HepG2 (cell line): Measurements from ENCODE around the gene C6orf132. TPM values are rescaled to one million over a fixed set of nuclear protein-coding genes. Genes with fewer than 3 reads are reported as not detected.

Experiments
- CBX2 ChIP-seq, 2 experiments: fragments of 200-600 bp in 1 of 2; sonication (generic); formaldehyde crosslinking in 1 of 2; IDR thresholded peaks; 2 replicates each; pipeline versions ENCODE4 v1.7.0 to v1.8.1; 2018 to 2022; ENCODE audit warnings: low read depth in 2 of 2, low read length in 1 of 2, mild to moderate bottlenecking in 1 of 2, missing genetic modification reagents in 1 of 2
- ETV5 ChIP-seq: IDR thresholded peaks from 2 replicates; pipeline ENCODE4 v1.6.1; 2018; ENCODE audit warnings: missing biosample characterization, missing genetic modification reagents, inconsistent platforms, borderline replicate concordance
- PPARG ChIP-seq: conservative IDR thresholded peaks from 2 replicates; pipeline ENCODE4 v1.6.1; 2016; ENCODE audit warnings: missing biosample characterization, missing genetic modification reagents
- RXRA ChIP-seq: sonication (generic); formaldehyde crosslinking; IDR thresholded peaks from 2 replicates; pipeline ENCODE4 v1.5.1; 2020; ENCODE audit warnings: missing genetic modification reagents
- SRSF9 ChIP-seq: fragments of 200-400 bp; formaldehyde crosslinking; IDR thresholded peaks from 2 replicates; pipeline ENCODE4 v1.6.1; 2018; ENCODE audit warnings: borderline replicate concordance, mild to moderate bottlenecking, low read depth, low read length; ENCODE audit not compliant: insufficient read depth, poor library complexity, severe bottlenecking
- THYN1 ChIP-seq: sonication (generic); formaldehyde crosslinking; IDR thresholded peaks from 2 replicates; pipeline ENCODE4 v1.8.1; 2023; ENCODE audit warnings: low read depth, mild to moderate bottlenecking, moderate library complexity, missing genetic modification reagents, borderline replicate concordance
- ZBTB21 ChIP-seq: sonication (generic); formaldehyde crosslinking; IDR thresholded peaks from 2 replicates; pipeline ENCODE4 v1.4.0; 2020; ENCODE audit warnings: missing genetic modification reagents
- ZFP36L1 ChIP-seq: sonication (generic); formaldehyde crosslinking; IDR thresholded peaks from 2 replicates; pipeline ENCODE4 v1.8.0; 2022; ENCODE audit warnings: mild to moderate bottlenecking, missing genetic modification reagents, moderate library complexity
- ZMAT3 ChIP-seq: sonication (generic); formaldehyde crosslinking; conservative IDR thresholded peaks from 2 replicates; pipeline ENCODE4 v1.7.0; 2021; ENCODE audit warnings: missing genetic modification reagents
- ZNF18 ChIP-seq: sonication (generic); formaldehyde crosslinking; IDR thresholded peaks from 2 replicates; pipeline ENCODE4 v1.8.0; 2022; ENCODE audit warnings: mild to moderate bottlenecking, missing genetic modification reagents; ENCODE audit not compliant: insufficient replicate concordance
- ZNF260 ChIP-seq: sonication (generic); formaldehyde crosslinking; IDR thresholded peaks from 2 replicates; pipeline ENCODE4 v1.4.0; 2020; ENCODE audit warnings: missing genetic modification reagents, low read depth, mild to moderate bottlenecking, borderline replicate concordance
- ZNF296 ChIP-seq: sonication (generic); formaldehyde crosslinking; conservative IDR thresholded peaks from 2 replicates; pipeline ENCODE4 v1.5.0; 2020; ENCODE audit warnings: mild to moderate bottlenecking, missing genetic modification reagents
- ZNF747 ChIP-seq: sonication (generic); formaldehyde crosslinking; IDR thresholded peaks from 2 replicates; pipeline ENCODE4 v1.8.1; 2023; ENCODE audit warnings: missing genetic modification reagents, mild to moderate bottlenecking, borderline replicate concordance
- ZNF788 ChIP-seq: sonication (generic); formaldehyde crosslinking; IDR thresholded peaks from 2 replicates; pipeline ENCODE4 v1.5.0; 2020; ENCODE audit warnings: mild to moderate bottlenecking, missing genetic modification reagents, borderline replicate concordance
- polyA plus RNA-seq, 8 experiments: library from polyadenylated mRNA; depleted of rRNA in 3 of 8; stranded (reverse) in 7 of 8; unstranded in 1 of 8; fragments of >200 nt; fragmentation: Illumina TruSeq in 4 of 8; extraction: Trizol in 4 of 8; gene quantifications; 2 replicates each; pipeline versions ENCODE4 v1.2.1 to v1.2.3, GENCODE V29; 2011 to 2016; ENCODE audit warnings: low read depth in 4 of 8, missing spikeins in 1 of 8, mixed read lengths in 1 of 8; ENCODE audit not compliant: insufficient read depth in 1 of 8
- total RNA-seq, 5 experiments: library from RNA; depleted of rRNA; stranded (reverse); fragments of >200 nt; fragmentation: Illumina TruSeq; extraction: Trizol; gene quantifications; 2 replicates each; pipeline ENCODE4 v1.2.3, GENCODE V29; 2016; ENCODE audit warnings: low read depth in 1 of 5
- TF ChIP-seq, protein P1 (sequence below): sonication (generic); formaldehyde crosslinking; IDR thresholded peaks from 2 replicates; pipeline ENCODE4; 2020; ENCODE audit warnings: missing genetic modification reagents, mild to moderate bottlenecking, borderline replicate concordance
- TF ChIP-seq, protein P2 (sequence below): sonication (generic); formaldehyde crosslinking; IDR thresholded peaks from 2 replicates; pipeline ENCODE4 v1.4.0; 2020; ENCODE audit warnings: missing genetic modification reagents
- TF ChIP-seq, protein P3 (sequence below): sonication (generic); formaldehyde crosslinking; IDR thresholded peaks from 2 replicates; pipeline ENCODE4 v1.5.0; 2020; ENCODE audit warnings: mild to moderate bottlenecking, missing genetic modification reagents
- TF ChIP-seq, protein P4 (sequence below): sonication (generic); formaldehyde crosslinking; IDR thresholded peaks from 2 replicates; pipeline ENCODE4 v1.8.0; 2022; ENCODE audit warnings: low read depth, missing genetic modification reagents

C6orf132 gene
- total and polyA plus RNA-seq, 2 of the 13 experiments (the other 11 are each of a cell fraction or from before 2014, with no cell fraction given) = 0.78 to 3.0 TPM

DNA sequence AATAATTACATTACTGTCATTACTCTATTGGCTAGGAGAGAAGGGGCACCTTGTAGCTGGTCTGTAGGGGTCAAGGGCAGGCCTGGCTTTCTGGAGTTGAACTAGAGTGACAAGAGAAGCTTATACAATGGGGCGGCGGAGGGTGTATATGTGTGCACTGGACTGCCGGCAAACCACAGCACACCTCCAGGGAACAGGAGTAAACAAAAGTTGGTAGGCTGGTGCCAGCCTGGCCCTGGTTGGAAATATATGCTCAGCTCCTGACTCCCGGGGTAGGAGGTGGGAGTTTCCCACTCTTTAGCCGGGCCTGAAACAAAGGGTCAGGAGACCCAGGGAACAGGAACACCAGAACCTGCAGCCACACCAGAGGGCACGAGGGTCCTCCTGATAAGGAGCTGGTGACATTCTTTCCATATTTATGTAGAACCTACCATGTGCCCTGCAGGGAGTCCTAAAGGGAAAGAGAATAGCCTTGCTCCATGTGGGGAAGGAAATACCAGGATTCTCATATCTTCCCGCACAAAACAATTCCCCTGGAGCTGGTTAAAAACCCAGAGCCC is 5.1 kb downstream of the C6orf132 start (continued):
- TF ChIP-seq, protein P1, sequence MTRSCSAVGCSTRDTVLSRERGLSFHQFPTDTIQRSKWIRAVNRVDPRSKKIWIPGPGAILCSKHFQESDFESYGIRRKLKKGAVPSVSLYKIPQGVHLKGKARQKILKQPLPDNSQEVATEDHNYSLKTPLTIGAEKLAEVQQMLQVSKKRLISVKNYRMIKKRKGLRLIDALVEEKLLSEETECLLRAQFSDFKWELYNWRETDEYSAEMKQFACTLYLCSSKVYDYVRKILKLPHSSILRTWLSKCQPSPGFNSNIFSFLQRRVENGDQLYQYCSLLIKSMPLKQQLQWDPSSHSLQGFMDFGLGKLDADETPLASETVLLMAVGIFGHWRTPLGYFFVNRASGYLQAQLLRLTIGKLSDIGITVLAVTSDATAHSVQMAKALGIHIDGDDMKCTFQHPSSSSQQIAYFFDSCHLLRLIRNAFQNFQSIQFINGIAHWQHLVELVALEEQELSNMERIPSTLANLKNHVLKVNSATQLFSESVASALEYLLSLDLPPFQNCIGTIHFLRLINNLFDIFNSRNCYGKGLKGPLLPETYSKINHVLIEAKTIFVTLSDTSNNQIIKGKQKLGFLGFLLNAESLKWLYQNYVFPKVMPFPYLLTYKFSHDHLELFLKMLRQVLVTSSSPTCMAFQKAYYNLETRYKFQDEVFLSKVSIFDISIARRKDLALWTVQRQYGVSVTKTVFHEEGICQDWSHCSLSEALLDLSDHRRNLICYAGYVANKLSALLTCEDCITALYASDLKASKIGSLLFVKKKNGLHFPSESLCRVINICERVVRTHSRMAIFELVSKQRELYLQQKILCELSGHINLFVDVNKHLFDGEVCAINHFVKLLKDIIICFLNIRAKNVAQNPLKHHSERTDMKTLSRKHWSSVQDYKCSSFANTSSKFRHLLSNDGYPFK (CRISPR knock-in tag) = no peak
- TF ChIP-seq, protein P2, sequence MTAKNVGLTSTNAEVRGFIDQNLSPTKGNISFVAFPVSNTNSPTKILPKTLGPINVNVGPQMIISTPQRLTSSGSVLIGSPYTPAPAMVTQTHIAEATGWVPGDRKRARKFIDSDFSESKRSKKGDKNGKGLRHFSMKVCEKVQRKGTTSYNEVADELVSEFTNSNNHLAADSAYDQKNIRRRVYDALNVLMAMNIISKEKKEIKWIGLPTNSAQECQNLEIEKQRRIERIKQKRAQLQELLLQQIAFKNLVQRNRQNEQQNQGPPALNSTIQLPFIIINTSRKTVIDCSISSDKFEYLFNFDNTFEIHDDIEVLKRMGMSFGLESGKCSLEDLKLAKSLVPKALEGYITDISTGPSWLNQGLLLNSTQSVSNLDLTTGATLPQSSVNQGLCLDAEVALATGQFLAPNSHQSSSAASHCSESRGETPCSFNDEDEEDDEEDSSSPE = 0 out of 2 replicates have a peak, but pooled peaks have one; percentile 7
- TF ChIP-seq PPARG = no peak
- no peak for TF ChIP-seq ZNF296 (CRISPR knock-in tag)
- TF ChIP-seq ZNF260 (CRISPR knock-in tag) = no peak
- TF ChIP-seq THYN1 (CRISPR knock-in tag) = no peak
- TF ChIP-seq ZFP36L1 (CRISPR knock-in tag) = no peak
- TF ChIP-seq, protein P3, sequence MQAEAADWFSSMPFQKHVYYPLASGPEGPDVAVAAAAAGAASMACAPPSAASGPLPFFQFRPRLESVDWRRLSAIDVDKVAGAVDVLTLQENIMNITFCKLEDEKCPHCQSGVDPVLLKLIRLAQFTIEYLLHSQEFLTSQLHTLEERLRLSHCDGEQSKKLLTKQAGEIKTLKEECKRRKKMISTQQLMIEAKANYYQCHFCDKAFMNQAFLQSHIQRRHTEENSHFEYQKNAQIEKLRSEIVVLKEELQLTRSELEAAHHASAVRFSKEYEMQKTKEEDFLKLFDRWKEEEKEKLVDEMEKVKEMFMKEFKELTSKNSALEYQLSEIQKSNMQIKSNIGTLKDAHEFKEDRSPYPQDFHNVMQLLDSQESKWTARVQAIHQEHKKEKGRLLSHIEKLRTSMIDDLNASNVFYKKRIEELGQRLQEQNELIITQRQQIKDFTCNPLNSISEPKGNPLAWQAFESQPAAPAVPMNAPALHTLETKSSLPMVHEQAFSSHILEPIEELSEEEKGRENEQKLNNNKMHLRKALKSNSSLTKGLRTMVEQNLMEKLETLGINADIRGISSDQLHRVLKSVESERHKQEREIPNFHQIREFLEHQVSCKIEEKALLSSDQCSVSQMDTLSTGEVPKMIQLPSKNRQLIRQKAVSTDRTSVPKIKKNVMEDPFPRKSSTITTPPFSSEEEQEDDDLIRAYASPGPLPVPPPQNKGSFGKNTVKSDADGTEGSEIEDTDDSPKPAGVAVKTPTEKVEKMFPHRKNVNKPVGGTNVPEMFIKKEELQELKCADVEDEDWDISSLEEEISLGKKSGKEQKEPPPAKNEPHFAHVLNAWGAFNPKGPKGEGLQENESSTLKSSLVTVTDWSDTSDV (CRISPR knock-in tag) = no peak
- no peak for TF ChIP-seq SRSF9
- TF ChIP-seq ZNF18 (CRISPR knock-in tag) = no peak
- TF ChIP-seq, protein P4, sequence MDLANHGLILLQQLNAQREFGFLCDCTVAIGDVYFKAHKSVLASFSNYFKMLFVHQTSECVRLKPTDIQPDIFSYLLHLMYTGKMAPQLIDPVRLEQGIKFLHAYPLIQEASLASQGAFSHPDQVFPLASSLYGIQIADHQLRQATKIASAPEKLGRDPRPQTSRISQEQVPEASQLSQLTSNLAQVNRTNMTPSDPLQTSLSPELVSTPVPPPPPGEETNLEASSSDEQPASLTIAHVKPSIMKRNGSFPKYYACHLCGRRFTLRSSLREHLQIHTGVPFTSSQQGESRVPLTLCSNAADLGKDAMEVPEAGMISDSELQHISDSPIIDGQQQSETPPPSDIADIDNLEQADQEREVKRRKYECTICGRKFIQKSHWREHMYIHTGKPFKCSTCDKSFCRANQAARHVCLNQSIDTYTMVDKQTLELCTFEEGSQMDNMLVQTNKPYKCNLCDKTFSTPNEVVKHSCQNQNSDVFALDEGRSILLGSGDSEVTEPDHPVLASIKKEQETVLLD (CRISPR knock-in tag) = no peak
- peak; percentile 86; the same call in 1 of the 2 replicates for TF ChIP-seq RXRA (CRISPR knock-in tag)
- TF ChIP-seq ZNF788 (CRISPR knock-in tag) = no peak
- no peak for TF ChIP-seq ZNF747 (CRISPR knock-in tag)
- TF ChIP-seq ETV5 (CRISPR knock-in tag) = no peak
- no peak for TF ChIP-seq CBX2 (IDR thresholded peaks at IDR 0.05; ENCODE audit: low read depth, low read length)
- TF ChIP-seq CBX2 (CRISPR knock-in tag; IDR thresholded peaks at IDR 0.05; ENCODE audit: low read depth) = no peak
- TF ChIP-seq ZBTB21 (CRISPR knock-in tag) = no peak
- no peak for TF ChIP-seq ZMAT3 (CRISPR knock-in tag)
